Ishikawa (cell line): Measurements from ENCODE around the gene SPOCK1.

ENCODE experiments used
- CEBPB ChIP-seq: IDR thresholded peaks from 2 replicates; pipeline ENCODE4 v1.6.1; 2012
- CREB1 ChIP-seq: IDR thresholded peaks from 2 replicates; pipeline ENCODE4 v1.6.1; 2012; ENCODE audit warnings: low read depth
- NFIC ChIP-seq: IDR thresholded peaks from 2 replicates; pipeline ENCODE4 v1.6.1; 2012
- TAF1 ChIP-seq: IDR thresholded peaks from 2 replicates; pipeline ENCODE4 v1.6.1; 2012; ENCODE audit warnings: low read depth, mild to moderate bottlenecking
- TCF12 ChIP-seq: IDR thresholded peaks from 2 replicates; pipeline ENCODE4 v1.6.1; 2012; ENCODE audit warnings: low read depth

DNA sequence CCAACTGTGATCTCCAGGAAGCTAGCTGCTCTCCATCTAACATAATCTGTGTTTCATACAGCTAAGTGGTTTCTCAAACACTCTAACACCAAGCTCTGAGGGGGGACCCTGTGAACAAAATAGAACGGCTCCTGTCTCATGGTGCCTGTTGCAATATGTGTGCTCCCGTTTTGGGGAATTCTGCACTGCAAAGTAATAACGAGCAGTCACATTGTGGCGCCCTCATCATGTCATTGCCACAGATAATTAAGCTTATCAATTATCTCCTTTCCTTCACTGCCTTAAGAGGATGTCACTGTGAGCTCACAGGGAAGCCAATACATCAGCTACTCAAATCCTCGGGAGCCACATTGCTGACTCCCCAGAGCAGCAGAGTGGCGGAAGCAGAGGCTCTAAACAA, 416.2 kb downstream of the SPOCK1 start:
- TF ChIP-seq CREB1 (no peak), CEBPB (no peak), TAF1 (no peak), TCF12 (no peak), NFIC (no peak)
